Ovary (tissue), 9 donors: ENCODE data around the gene LAMTOR4. TPM values are rescaled to one million over a fixed set of nuclear protein-coding genes. Genes with fewer than 3 reads are reported as not detected.

Experiments used
- DNase-seq, 5 donors: peaks; one replicate each; pipeline ENCODE4 v3.0.0-alpha.2; 2019 to 2020
- H3K27ac ChIP-seq, 2 donors: fragments of 200-600 bp; one replicate each; pipeline versions ENCODE4 v1.5.1 to v1.8.0; 2019 to 2022
- H3K27me3 ChIP-seq: fragments of 200-600 bp; one replicate; pipeline ENCODE4 v1.8.0; 2022
- H3K36me3 ChIP-seq: fragments of 200-600 bp; sonication (generic); one replicate; pipeline ENCODE4 v1.5.1; 2019
- H3K4me1 ChIP-seq: one replicate; pipeline ENCODE4 v1.8.1; 2013; ENCODE audit warnings: mild to moderate bottlenecking, moderate library complexity; ENCODE audit not compliant: insufficient read depth
- H3K4me3 ChIP-seq: fragments of 200-600 bp; sonication (generic); one replicate; pipeline ENCODE4 v1.5.1; 2017
- H3K9me3 ChIP-seq, 2 donors: fragments of 200-600 bp in 1 of 2; sonication (generic) in 1 of 2; one replicate each; pipeline versions ENCODE4 v1.5.1 to v1.8.1; 2013 to 2019; ENCODE audit warnings: mild to moderate bottlenecking in 1 of 2, moderate library complexity in 1 of 2
- EP300 ChIP-seq: sonication (generic); formaldehyde crosslinking; IDR thresholded peaks from one replicate; pipeline ENCODE4 v1.6.1; 2017; ENCODE audit warnings: antibody characterized with exemption
- POLR2A ChIP-seq: fragments of 450-650 bp; IDR thresholded peaks from one replicate; pipeline ENCODE4 v1.6.1; 2017; ENCODE audit warnings: antibody characterized with exemption, mild to moderate bottlenecking, moderate library complexity
- WGBS, 3 donors: extraction: QIAGEN DNeasy Blood & Tissue Kit in 1 of 3; methylation state at CpG; one replicate each; pipeline versions ENCODE4 v1.1.5 to v1.1.7; 2013 to 2017; 5-methylcytosine and 5-hydroxymethylcytosine counted together
- intact Hi-C, 4 donors: fragments of 100-400 bp; cut with DNase I; formaldehyde crosslinking; loops; one replicate each; pipeline versions ENCODE4 v1.11.0 to v1.15.1; 2022 to 2023
- polyA plus RNA-seq, 2 donors: library from polyadenylated mRNA; stranded (reverse); fragments of 200-250 nt in 1 of 2; fragments of 350-450 nt in 1 of 2; fragmentation: Illumina TruSeq in 1 of 2; extraction: RNeasy Lipid Tissue Mini Kit (QIAGEN cat#74804) in 1 of 2; gene quantifications; one replicate each; pipeline ENCODE4 v1.2.3, GENCODE V29; 2013 to 2014
- total RNA-seq, 7 donors: library from RNA; depleted of rRNA in 2 of 7; stranded (reverse); fragments of >200 nt in 2 of 7; fragmentation: NEBNext Ultra II Directional in 3 of 7; extraction: Animal tissue kit (Norgen Biotek cat#: 25700) in 3 of 7; gene quantifications; one replicate each; pipeline versions ENCODE4 v1.1.0 to v1.2.4, GENCODE V29; 2016 to 2023
- TF ChIP-seq, protein P1 (sequence below), 3 donors: fragments of 450-650 bp in 2 of 3; fragments of 200-600 bp in 1 of 3; IDR thresholded peaks; one replicate each; pipeline versions ENCODE4 v1.5.1 to v1.8.0; 2016 to 2022; ENCODE audit warnings: antibody characterized with exemption in 3 of 3, mild to moderate bottlenecking in 1 of 3
- donor health status: DM: no; HTN: no; CAD: no; lungs with moderate emphysema.
- donor health status: DM: no; HTN: no; CAD: no.
- donor health status: Bipolar disorder and iron deficiency.
- donor health status: DM: yes; HTN: yes; CAD: no.
- donor health status: DM: no; HTN: no; CAD: no.
- donor health status: DM: yes; HTN: yes; CAD: no.

LAMTOR4 gene
- total and polyA plus RNA-seq, 9 donors = 10.3 to 246 (median 108) TPM

DNA sequence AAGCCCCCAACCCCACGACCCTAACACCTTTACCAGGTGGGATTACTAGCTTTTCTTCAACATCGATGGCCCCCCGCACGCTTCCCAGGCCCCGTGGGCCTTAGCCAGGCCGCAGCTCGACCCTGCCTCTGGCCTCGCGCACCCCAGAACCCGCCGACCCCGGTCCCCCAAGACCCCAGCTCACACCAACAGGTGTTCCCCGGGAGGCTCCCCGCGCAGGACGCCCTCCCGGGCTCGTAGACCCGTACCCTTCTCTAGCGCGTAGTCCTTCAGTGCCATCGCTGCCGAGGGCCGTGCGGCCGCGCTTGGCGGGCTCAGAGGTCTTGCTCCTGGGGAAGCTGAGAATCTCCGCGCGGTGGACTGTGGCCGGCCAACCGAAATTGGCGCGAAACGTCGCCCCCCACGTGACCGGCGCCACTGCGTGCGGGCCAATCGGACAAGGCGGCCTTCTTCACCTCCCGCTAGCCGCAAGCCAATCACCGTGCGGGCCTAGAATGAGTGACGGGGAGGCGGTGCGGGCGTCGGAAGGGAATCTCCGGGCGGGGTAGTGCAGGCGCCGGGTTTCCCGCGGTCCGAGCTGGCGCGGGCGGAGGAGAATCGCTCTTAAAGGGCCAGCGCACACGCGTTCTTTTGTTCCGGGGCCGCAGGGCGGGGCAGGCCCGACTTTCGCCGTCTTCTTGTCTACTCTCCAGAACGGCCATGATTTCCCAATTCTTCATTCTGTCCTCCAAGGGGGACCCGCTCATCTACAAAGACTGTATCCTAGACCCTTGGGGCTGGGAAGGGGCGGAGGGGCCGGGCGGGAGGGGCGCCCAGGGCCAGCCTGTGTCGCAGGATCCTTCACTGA lies 47.5 kb upstream of the LAMTOR4 start, which contains the start of the genes AP4M1 and MCM7:
TSS of gene AP4M1 (plus strand) at position 628 of the 847 bp plus-strand sequence. CDS start at position 700, 72 bp downstream.
TSS of gene MCM7 (minus strand) at position 382 of the 847 bp plus-strand sequence. CDS start at position 279, 103 bp downstream.
- intact Hi-C loops = no loop called here
- H3K9me3 ChIP-seq = no peaks in the 10 kb centered on the region
- H3K4me1 ChIP-seq = no peaks in the 10 kb centered on the region
- no peak for TF ChIP-seq EP300
- TF ChIP-seq POLR2A = peak; percentile 5
- TF ChIP-seq, protein P1, sequence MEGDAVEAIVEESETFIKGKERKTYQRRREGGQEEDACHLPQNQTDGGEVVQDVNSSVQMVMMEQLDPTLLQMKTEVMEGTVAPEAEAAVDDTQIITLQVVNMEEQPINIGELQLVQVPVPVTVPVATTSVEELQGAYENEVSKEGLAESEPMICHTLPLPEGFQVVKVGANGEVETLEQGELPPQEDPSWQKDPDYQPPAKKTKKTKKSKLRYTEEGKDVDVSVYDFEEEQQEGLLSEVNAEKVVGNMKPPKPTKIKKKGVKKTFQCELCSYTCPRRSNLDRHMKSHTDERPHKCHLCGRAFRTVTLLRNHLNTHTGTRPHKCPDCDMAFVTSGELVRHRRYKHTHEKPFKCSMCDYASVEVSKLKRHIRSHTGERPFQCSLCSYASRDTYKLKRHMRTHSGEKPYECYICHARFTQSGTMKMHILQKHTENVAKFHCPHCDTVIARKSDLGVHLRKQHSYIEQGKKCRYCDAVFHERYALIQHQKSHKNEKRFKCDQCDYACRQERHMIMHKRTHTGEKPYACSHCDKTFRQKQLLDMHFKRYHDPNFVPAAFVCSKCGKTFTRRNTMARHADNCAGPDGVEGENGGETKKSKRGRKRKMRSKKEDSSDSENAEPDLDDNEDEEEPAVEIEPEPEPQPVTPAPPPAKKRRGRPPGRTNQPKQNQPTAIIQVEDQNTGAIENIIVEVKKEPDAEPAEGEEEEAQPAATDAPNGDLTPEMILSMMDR (IDR thresholded peaks at IDR 0.05) = no peak
- peak within 1 kb of the TSS; percentile 78 to 91 for H3K27ac ChIP-seq
- peak; percentile 97 to 98 (median 98) for DNase-seq
- H3K4me3 ChIP-seq = peak within 1 kb of the TSS; percentile 85
- no peaks in the 10 kb centered on the region for H3K27me3 ChIP-seq
- H3K36me3 ChIP-seq = no peaks in the 10 kb centered on the region
- 0 to 1% (median 0%) methylated on average over 75 to 80 of the region's 80 CpGs for WGBS, 3 donors

DNA sequence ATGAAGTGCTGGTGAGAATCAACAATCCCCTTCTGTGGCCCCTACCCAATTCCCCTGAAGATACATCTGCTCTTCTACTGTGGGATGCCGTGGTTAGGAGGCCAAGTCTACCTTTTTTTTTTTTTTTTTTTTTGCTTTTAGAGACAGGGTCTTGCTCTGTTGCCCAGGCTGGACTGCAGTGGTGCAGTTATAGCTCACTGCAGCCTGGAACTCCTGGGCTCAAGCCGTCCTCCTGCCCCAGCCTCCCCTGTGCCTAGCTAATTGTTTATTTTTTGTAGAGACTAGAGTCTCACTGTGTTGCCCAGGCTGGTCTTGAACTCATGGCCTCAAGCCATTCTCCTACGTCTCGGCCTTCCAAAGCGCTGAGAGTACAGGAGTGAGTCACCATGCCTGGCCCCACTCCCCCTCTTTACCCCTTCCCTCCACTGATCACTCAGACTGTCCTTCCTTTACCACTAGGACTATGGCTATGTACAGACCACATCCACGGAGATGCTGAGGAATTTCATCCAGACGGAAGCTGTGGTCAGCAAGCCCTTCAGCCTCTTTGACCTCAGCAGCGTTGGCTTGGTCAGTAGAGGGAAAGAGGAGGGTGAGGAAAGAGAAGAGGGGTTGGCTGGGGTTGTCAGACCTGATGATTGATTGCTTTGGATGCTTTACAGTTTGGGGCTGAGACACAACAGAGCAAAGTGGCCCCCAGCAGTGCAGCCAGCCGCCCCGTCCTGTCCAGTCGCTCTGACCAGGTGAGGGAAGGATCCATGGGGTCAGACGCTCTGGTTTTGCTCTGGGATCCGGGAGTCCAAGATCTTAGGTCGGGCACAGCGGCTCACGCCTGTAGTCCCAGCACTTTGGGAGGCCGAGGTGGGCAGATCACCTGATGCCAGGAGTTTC lies 45.5 kb upstream of the LAMTOR4 start:
- H3K36me3 ChIP-seq = no peaks in the 10 kb centered on the region
- H3K9me3 ChIP-seq = no peaks in the 10 kb centered on the region

DNA sequence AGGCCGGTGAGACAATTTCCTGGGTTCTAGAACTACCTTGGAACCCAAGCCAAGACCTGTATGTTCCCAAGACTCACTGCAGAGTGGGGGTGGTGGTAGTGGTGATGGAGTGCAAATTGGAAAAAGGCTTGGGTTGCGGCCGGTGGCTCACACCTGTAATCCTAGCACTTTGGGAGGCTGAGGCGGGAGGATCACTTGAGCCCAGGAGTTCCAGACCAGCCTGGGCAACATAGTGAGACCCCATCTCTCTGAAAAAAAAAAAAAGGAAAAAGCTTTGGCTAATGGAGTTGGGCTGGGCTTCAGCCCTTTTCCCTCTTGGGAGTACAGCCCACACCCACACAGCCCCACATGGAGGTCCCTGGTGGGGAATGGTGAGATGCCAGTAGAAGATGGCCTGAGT lies 43.2 kb upstream of the LAMTOR4 start:
- H3K36me3 ChIP-seq = no peaks in the 10 kb centered on the region
- WGBS, 3 donors = 89 to 95% (median 91%) methylated on average over 4 of the region's 4 CpGs

More for the DNA sequence above, 45.5 kb upstream of the LAMTOR4 start:
- H3K27ac ChIP-seq = no peak overlapping the region
- TF ChIP-seq, protein P1 (IDR thresholded peaks at IDR 0.05) = no peak
- no peak for TF ChIP-seq EP300
- no peak for TF ChIP-seq POLR2A
- H3K4me3 ChIP-seq = no peak overlapping the region
- intact Hi-C loops = no loop called here
- no peaks in the 10 kb centered on the region for H3K4me1 ChIP-seq
- DNase-seq = no peak
- H3K27me3 ChIP-seq = no peaks in the 10 kb centered on the region
- 74 to 80% (median 79%) methylated on average over 17 of the region's 17 CpGs for WGBS, 3 donors

DNA sequence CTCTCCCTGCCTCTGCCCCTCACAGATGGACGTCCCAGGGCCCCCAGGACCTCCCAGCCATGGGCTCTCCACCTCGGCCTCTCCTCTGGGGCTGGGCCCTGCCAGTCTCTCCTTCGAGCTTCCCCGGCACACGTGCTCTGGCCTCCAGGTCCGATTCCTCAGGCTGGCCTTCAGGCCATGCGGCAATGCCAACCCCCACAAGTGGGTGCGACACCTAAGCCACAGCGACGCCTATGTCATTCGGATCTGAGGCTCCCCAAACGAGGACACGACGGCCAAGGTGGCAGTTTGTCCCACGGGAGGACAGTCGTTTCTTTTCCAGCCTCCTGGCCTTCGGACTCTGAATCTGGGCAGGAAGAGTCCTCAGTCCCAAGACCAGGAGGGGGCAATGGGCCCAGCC lies 42.1 kb upstream of the LAMTOR4 start:
- no peak for TF ChIP-seq EP300
- Histone ChIP-seq H3K4me1 (no peaks in the 10 kb centered on the region), H3K36me3 (no peaks in the 10 kb centered on the region), H3K27me3 (no peaks in the 10 kb centered on the region), H3K4me3 (no peak overlapping the region), H3K27ac (no peak overlapping the region), H3K9me3 (no peaks in the 10 kb centered on the region)
- DNase-seq = no peak
- intact Hi-C loops = no loop called here
- 70 to 76% (median 71%) methylated on average over 17 of the region's 17 CpGs for WGBS, 3 donors

More for the DNA sequence above, 43.2 kb upstream of the LAMTOR4 start:
- no peaks in the 10 kb centered on the region for H3K27me3 ChIP-seq
- no peak overlapping the region for H3K4me3 ChIP-seq
- no peaks in the 10 kb centered on the region for H3K4me1 ChIP-seq
- intact Hi-C loops = no loop called here
- TF ChIP-seq EP300 = no peak
- TF ChIP-seq, protein P1 (IDR thresholded peaks at IDR 0.05) = no peak
- no peak for TF ChIP-seq POLR2A
- DNase-seq = no peak
- H3K27ac ChIP-seq = no peak overlapping the region
- no peaks in the 10 kb centered on the region for H3K9me3 ChIP-seq
